ENCODE results near the gene AMD1.

Gene AMD1

GRCh38 chr6:110939429-110940200, 65.0 kb downstream of the AMD1 start:
- DNase-seq = no peak

GRCh38 chr6:110944681-110945151, 70.1 kb downstream of the AMD1 start:
- no peak for DNase-seq
